ENCODE results near the gene BMP2.

Gene BMP2

GRCh38 chr20:6768228-6769140, 998 bp downstream of the BMP2 start:
- no peak for DNase-seq (ENCODE audit: low read depth)

GRCh38 chr20:6769903-6770785, 2.7 kb downstream of the BMP2 start:
- DNase-seq (ENCODE audit: low read depth): no peak

GRCh38 chr20:6770786-6771100, 3.3 kb downstream of the BMP2 start:
- no peak for DNase-seq (ENCODE audit: low read depth)

GRCh38 chr20:6780433-6781190, 13.1 kb downstream of the BMP2 start:
- no peak for DNase-seq (ENCODE audit: low read depth)

DNA sequence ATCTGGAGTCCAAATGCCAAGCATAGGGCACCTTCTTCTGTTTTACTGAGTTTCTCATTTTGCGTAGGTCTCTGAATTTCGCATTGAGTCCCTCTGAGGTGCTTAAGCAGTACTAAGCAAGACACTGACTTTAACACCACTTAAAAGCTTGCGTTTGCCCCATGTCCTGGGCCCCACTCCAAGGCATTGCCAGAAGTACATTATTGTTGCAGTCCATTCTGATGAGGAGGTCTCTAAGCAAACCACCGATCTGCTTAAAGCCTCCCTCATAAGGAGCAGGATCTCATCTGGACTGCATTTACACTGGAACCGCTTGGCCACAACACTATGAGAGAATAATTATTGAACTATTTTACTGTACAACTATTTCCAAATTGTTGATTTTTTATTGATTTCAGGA, 16.3 kb downstream of the BMP2 start:
- no peak for DNase-seq (ENCODE audit: low read depth)

GRCh38 chr20:6784210-6784631, 16.7 kb downstream of the BMP2 start:
- DNase-seq (ENCODE audit: low read depth): no peak

- DNase-seq (ENCODE audit: low read depth): no peak
Observed at GRCh38 chr20:6784767-6785166, 17.3 kb downstream of the BMP2 start.

GRCh38 chr20:6786548-6786947, 19.1 kb downstream of the BMP2 start:
- no peak for DNase-seq (ENCODE audit: low read depth)

GRCh38 chr20:6792789-6793188, 25.3 kb downstream of the BMP2 start:
- no peak for DNase-seq (ENCODE audit: low read depth)

GRCh38 chr20:6802227-6802626, 34.7 kb downstream of the BMP2 start:
- DNase-seq (ENCODE audit: low read depth): no peak

- no peak for DNase-seq (ENCODE audit: low read depth)
Observed at GRCh38 chr20:6806275-6806674, 38.8 kb downstream of the BMP2 start.

GRCh38 chr20:6811262-6812035, 44.0 kb downstream of the BMP2 start:
- DNase-seq (ENCODE audit: low read depth): no peak

- no peak for DNase-seq (ENCODE audit: low read depth)
Observed at GRCh38 chr20:6812530-6812929, 45.0 kb downstream of the BMP2 start.

- DNase-seq (ENCODE audit: low read depth): no peak
Observed at GRCh38 chr20:6814945-6815344, 47.5 kb downstream of the BMP2 start.

DNA sequence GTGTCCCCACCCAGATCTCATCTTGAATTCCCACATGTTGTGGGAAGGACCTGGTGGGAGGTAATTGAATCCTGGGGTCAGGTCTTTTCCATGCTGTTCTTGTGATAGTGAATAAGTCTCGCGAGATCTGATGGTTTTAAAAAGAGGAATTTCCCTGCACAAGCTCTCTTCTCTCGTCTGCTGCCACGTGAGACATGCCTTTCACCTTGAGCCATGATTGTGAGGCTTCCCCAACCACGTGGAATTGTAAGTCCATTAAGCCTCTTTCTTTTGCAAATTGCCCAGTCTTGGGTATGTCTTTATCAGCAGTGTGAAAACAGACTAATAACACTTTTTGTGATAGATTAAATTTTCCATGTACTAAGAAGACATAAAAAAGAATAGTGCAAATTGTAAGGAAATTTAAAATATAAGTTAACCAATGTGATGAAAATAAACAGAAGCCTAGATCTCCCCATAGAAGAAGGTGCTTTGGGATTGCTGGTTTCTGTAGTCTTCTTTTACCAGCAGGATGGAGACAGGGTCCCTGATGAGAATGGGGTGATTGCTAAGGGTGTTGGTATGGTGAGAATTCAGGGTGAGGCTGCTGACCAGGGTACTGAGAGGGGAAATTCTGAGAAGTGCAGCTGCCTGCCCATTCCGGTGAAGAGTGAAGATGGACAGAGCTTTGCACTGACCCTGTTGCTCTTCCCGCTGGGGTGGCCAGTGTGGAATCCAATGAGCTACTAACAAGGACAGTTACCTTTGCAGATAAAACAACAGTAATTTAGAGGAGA, 50.7 kb downstream of the BMP2 start:
- no peak for DNase-seq (ENCODE audit: low read depth)

DNA sequence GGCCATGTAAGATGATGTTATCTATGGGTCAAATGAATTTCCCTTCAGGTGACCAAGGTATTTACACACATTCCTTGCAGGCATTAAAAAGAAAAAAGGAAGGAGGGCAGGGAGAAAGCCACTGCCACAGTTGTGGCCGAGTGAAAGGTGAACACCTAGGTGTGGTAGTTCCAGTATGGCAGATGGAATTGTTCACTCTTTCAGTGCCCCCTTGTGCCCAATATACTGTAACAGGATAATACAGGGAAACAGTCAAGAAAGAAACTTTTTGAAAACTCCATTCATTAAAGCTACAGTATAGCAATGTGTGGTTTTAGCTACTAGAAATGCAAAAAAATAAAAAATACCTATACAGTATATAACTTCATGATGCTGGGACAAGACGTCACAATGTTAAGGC, 52.1 kb downstream of the BMP2 start:
- no peak for DNase-seq (ENCODE audit: low read depth)

DNA sequence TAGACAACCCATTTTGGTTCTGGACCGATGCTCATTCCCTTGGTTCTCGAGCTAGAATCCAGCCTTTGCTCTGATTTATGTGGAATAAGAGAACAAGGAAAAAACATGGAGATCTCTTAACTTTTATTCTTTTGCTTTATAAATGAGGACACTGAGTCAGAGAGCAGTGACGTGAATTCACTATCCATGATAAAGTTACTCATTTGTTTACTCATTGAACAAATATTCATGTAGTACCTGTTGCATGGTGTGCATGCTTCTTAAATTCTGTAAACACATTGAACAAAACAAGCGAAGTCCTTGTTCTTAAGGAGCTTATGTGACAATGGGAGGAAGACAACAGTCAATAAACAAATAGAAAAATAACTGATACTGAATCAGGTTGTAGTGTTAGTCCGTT, 56.9 kb downstream of the BMP2 start:
- no peak for DNase-seq (ENCODE audit: low read depth)

DNA sequence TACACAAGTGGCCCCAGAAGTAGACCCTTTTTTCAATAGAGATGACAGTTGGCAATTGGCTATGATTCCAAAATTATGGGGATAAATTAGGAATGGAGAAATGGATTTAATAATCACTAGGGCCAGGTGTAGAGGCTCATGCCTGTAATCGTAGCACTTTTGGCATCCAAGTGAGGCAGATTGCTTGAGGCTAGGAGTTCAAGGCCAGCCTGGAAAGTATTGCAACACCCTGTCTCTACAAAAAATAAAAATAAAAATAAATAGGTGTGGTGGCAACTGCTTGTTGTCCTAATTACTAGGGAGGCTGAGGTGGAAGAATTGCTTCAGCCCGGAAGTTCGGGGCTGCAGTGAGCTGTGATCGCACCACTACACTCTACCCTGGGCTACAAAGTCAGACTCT, 60.0 kb downstream of the BMP2 start:
- DNase-seq (ENCODE audit: low read depth): no peak

DNA sequence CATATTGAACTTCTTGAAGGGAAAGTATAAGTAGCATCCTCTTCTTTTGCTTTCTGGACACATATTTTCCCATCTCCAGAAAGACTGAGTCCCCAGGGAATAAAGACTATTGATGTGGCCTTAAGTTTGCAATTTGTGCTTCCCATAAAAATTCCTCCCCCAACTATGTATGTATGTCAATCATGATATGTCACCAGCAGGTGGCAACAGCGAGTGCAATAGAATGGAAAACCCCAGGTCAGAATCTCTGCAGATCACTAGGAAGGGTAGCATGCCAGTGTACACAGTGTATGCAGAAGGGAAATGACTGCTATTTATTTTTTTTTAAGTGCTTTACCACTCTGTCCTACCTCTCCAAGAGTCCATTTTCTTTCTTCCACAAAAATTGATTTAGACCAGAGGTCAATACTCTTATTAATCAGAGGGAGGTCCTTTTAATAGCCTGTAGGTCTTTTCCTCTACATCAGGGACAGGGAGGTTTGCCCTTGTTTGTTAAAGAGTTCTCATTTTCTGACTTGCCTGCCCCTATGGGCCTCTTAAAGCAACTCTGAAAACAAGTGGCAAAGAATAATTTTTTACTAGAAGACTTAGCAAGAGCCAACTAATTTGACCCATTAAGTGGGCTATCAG, 61.4 kb downstream of the BMP2 start:
- DNase-seq (ENCODE audit: low read depth): no peak

DNA sequence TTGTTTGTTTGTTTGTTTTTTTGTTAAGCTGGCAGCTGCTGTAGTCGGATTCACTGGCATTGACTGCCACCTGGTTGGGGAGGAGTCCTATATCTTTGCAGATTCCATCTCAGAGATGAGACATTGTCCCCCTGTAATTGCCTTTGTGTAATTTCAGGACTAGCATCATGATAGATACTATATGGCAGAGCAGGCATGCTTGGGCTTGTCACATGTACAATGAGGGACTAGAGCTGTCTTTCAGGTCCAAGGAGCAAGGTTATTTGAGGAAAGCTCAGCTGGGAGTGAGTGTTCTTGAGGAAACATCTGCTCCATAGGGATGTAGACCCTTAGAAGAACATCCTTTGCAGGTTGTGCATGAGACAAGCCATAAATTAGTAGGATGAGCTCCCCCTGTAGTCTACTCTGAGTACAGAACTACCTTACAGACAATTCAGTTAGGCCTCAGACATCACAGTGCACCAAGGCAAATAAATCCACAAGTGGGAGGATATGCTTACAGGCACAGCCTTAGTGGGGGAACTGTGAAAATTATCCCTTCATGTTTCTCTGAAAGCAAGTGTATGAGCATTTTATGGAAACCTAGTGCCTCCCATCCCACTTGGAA, 62.1 kb downstream of the BMP2 start:
- DNase-seq (ENCODE audit: low read depth): no peak
